ENCODE data around the gene SLC37A4.
A peak's percentile ranks its signal among the peaks of the same experiment; 100 is the strongest.

SLC37A4 gene

GRCh38 chr11:119029340-119030028 lies 1.2 kb downstream of the SLC37A4 start:
- TF ChIP-seq CTCF (IDR thresholded peaks at IDR 0.05; ENCODE audit: extremely low read depth, insufficient read depth, missing control alignments) = no peak
- in situ Hi-C loops (cut with MboI; ENCODE audit: low pct_unique_long_range_greater_than_20kb, low sequenced_read_pairs, unreplicated experiment) = no loop called here
- peak; percentile 44 for DNase-seq (ENCODE audit: low spot score)

- in situ Hi-C loops (cut with MboI; ENCODE audit: low pct_unique_long_range_greater_than_20kb, low sequenced_read_pairs, unreplicated experiment) = no loop called here
- no peak for DNase-seq (ENCODE audit: low spot score)
Measured at GRCh38 chr11:119029069-119029339, 1.7 kb downstream of the SLC37A4 start.

GRCh38 chr11:119028346-119029068 lies 2.2 kb downstream of the SLC37A4 start:
- no peak for DNase-seq (ENCODE audit: low spot score)
- TF ChIP-seq CTCF (IDR thresholded peaks at IDR 0.05; ENCODE audit: extremely low read depth, insufficient read depth, missing control alignments) = no peak
- in situ Hi-C loops (cut with MboI; ENCODE audit: low pct_unique_long_range_greater_than_20kb, low sequenced_read_pairs, unreplicated experiment) = no loop called here

More at GRCh38 chr11:119029069-119029339, 1.7 kb downstream of the SLC37A4 start:
- TF ChIP-seq CTCF (IDR thresholded peaks at IDR 0.05; ENCODE audit: extremely low read depth, insufficient read depth, missing control alignments) = no peak

- no peak for TF ChIP-seq CTCF (IDR thresholded peaks at IDR 0.05; ENCODE audit: extremely low read depth, insufficient read depth, missing control alignments)
- in situ Hi-C loops (cut with MboI; ENCODE audit: low pct_unique_long_range_greater_than_20kb, low sequenced_read_pairs, unreplicated experiment) = no loop called here
- no peak for DNase-seq (ENCODE audit: low spot score)
Measured at GRCh38 chr11:119027561-119028345, 2.9 kb downstream of the SLC37A4 start.

GRCh38 chr11:119026970-119027369 lies 3.7 kb downstream of the SLC37A4 start:
- TF ChIP-seq CTCF (IDR thresholded peaks at IDR 0.05; ENCODE audit: extremely low read depth, insufficient read depth, missing control alignments) = no peak
- DNase-seq (ENCODE audit: low spot score) = no peak

GRCh38 chr11:119025978-119026766 lies 4.5 kb downstream of the SLC37A4 start:
- no peak for TF ChIP-seq CTCF (IDR thresholded peaks at IDR 0.05; ENCODE audit: extremely low read depth, insufficient read depth, missing control alignments)
- in situ Hi-C loops (cut with MboI; ENCODE audit: low pct_unique_long_range_greater_than_20kb, low sequenced_read_pairs, unreplicated experiment) = no loop called here
- DNase-seq (ENCODE audit: low spot score) = no peak

More at GRCh38 chr11:119026970-119027369, 3.7 kb downstream of the SLC37A4 start:
- in situ Hi-C loops (cut with MboI; ENCODE audit: low pct_unique_long_range_greater_than_20kb, low sequenced_read_pairs, unreplicated experiment) = no loop called here
